B cell (primary cell): ENCODE measurements around the gene NPC2.

Experiments used
- EZH2 ChIP-seq: IDR thresholded peaks from 2 replicates; pipeline ENCODE4 v1.6.1; 2012; ENCODE audit warnings: borderline replicate concordance, low read depth, mild to moderate bottlenecking, moderate library complexity, low read length; ENCODE audit not compliant: insufficient read depth, poor library complexity, severe bottlenecking
- TF ChIP-seq, protein P1 (sequence below): fragments of 200-600 bp; IDR thresholded peaks from one replicate; pipeline ENCODE4 v1.8.0; 2022; ENCODE audit warnings: antibody characterized with exemption, mild to moderate bottlenecking

DNA sequence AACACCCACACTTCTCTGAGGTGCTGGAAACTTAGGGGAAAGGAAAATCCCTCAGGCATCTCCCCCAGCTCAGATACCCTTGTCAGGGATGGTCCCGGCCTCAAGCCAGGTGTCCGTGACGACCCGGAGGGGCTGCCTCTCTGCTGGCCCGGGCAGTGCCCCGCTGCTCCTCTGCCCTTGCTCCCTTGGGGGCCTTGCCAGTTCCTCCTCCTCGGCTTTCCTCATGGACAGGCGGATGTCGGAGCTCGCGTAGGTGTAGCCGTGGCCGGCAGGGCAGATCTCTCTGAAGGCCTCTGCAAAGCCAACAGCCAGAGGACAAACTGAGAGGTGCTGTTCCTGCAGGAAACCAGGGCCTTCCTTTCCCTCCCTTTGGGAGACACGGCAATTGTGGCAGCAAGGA, 35.3 kb upstream of the NPC2 start:
- TF ChIP-seq, protein P1, sequence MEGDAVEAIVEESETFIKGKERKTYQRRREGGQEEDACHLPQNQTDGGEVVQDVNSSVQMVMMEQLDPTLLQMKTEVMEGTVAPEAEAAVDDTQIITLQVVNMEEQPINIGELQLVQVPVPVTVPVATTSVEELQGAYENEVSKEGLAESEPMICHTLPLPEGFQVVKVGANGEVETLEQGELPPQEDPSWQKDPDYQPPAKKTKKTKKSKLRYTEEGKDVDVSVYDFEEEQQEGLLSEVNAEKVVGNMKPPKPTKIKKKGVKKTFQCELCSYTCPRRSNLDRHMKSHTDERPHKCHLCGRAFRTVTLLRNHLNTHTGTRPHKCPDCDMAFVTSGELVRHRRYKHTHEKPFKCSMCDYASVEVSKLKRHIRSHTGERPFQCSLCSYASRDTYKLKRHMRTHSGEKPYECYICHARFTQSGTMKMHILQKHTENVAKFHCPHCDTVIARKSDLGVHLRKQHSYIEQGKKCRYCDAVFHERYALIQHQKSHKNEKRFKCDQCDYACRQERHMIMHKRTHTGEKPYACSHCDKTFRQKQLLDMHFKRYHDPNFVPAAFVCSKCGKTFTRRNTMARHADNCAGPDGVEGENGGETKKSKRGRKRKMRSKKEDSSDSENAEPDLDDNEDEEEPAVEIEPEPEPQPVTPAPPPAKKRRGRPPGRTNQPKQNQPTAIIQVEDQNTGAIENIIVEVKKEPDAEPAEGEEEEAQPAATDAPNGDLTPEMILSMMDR = no peak
- no peak for TF ChIP-seq EZH2
